ENCODE measurements around the gene PRKG1. TPM values are rescaled to one million over a fixed set of nuclear protein-coding genes. Genes with fewer than 3 reads are reported as not detected.
"Not testable (repeated sequence)": the region's sequence is repeated elsewhere in the genome, so short reads cannot be mapped to it uniquely, and the experiment has no call there.

PRKG1 gene
- polyA plus RNA-seq, 3 donors = 12.9 to 15.4 (median 13.7) TPM

- DNase-seq (ENCODE audit: low read depth in 3 of 3, low spot score in 2 of 3) = no peak
Measured at GRCh38 chr10:51260376-51260775, 186.1 kb downstream of the PRKG1 start.

DNA sequence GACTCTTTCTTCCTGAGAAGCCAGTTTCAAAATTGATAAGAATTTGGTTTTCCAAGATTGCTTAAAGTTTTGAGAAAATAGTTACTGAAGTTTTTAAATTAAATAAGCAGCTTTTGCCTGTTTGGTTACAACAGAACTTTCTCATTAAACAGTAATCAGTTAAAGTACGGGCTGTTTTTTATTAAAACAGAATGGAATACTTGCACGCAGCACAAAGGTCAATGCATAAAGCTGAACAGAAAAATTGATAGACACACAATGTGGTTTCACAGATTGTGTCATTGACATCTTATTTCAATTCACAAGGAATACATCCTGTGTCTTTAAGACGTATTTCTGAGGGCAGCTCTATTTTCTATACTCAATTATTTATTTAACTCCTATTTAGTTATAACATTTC is 192.2 kb downstream of the PRKG1 start:
- no peak for DNase-seq (ENCODE audit: low read depth in 3 of 3, low spot score in 2 of 3)

DNA sequence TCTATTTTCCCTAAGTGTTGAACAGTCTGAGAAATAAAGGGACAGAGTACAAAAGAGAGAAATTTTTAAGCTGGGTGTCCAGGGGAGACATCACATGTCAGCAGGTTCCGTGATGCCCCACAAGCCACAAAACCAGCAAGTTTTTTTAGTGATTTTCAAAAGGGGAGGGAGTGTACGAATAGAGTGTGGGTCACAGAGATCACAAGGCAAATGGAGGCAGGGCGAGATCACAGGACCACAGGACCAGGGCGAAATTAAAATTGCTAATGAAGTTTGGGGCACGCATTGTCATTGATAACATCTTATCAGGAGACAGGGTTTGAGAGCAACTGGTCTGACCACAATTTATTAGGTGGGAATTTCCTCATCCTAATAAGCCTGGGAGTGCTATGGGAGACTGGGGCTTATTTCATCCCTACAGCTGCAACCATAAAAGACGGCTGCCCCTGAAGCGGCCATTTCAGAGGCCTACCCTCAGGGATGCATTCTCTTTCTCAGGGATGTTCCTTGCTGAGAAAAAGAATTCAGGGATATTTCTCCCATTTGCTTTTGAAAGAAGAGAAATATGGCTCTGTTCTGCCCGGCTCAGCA is 193.8 kb downstream of the PRKG1 start:
- not testable (repeated sequence) for DNase-seq (ENCODE audit: low read depth in 3 of 3, low spot score in 2 of 3)

DNA sequence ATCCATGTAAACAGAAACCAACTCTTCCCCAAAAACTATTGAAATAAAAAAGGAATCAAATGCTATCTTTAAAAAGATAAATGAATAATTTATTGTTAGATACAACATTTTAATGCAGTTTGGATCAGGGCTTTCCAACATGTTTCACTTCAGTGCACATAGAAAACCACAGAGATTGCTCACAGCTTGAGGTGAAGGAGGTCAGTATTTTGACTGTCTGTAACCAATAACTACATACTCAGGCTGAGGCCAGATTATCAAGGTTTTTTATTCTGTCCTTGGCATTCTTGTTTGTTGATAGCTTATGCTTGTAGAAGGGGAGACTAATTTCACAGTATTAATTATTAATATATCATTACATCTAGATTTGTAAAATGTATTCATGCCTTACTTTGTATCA is 195.5 kb downstream of the PRKG1 start:
- DNase-seq (ENCODE audit: low read depth in 3 of 3, low spot score in 2 of 3) = no peak

DNA sequence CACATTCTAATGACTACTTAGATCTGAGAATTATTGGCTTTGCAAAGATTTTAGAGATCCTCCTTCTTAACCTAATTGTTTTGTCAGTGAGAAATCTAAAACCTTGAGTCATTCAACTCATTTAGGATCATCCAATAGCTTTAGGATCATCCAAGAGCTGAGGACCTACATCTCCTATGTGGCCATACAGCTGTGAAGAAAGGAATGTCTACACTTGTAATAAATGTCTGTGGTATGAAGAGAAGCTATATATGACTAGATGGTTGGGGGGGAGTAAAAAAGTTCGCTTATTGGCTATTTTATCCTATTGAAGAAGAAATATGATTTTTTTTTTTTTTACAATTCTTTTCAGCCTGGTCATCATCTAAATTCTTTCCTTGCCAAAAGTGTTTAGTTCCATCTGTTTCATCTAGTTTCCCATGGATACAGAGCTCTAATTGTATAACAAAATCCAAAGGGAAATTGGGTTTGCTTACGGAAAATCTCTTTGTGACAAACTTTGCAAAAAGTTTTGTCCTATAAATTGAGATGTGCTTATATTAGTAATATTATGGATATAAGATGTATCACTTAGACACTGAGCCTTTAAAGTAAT is 196.7 kb downstream of the PRKG1 start:
- no peak for DNase-seq (ENCODE audit: low read depth in 3 of 3, low spot score in 2 of 3)

GRCh38 chr10:51272099-51272498 is 197.8 kb downstream of the PRKG1 start:
- DNase-seq (ENCODE audit: low read depth in 3 of 3, low spot score in 2 of 3) = not testable (repeated sequence)

- no peak for DNase-seq (ENCODE audit: low read depth in 3 of 3, low spot score in 2 of 3)
Measured at GRCh38 chr10:51272555-51272954, 198.3 kb downstream of the PRKG1 start.

- DNase-seq (ENCODE audit: low read depth in 3 of 3, low spot score in 2 of 3) = no peak
Measured at GRCh38 chr10:51273574-51273973, 199.3 kb downstream of the PRKG1 start.

DNA sequence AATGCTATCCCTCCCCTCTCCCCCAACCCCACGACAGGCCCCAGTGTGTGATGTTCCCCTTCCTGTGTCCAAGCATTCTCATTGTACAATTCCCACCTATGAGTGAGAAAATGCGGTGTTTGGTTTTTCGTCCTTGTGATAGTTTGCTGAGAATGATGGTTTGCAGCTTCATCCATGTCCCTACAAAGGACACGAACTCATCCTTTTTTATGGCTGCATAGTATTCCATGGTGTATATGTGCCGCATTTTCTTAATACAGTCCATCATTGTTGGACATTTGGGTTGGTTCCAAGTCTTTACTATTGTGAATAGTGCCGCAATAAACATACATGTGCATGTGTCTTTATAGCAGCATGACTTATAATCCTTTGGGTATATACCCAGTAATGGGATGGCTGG is 201.8 kb downstream of the PRKG1 start:
- DNase-seq (ENCODE audit: low read depth in 3 of 3, low spot score in 2 of 3) = not testable (repeated sequence)

DNA sequence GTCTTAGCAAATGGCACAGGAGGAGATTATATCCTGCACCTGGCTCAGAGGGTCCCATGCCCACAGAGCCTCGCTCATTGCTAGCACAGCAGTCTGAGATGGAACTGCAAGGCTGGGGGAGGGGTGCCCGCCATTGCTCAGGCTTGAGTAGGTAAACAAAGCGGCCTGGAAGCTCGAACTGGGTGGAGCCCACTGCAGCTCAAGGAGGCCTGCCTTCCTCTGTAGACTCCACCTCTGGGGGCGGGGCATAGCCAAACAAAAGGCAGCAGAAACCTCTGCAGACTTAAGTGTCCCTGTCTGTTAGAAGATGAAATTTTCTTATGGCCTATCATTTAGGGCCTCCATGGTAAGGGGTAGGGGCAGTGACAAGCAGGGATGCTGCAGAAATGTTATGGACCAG is 207.1 kb downstream of the PRKG1 start:
- DNase-seq (ENCODE audit: low read depth in 3 of 3, low spot score in 2 of 3) = not testable (repeated sequence)

GRCh38 chr10:51285601-51286000 is 211.3 kb downstream of the PRKG1 start:
- DNase-seq (ENCODE audit: low read depth in 3 of 3, low spot score in 2 of 3) = peak in 1 of 3 donors; percentile 24

- no peak for DNase-seq (ENCODE audit: low read depth in 3 of 3, low spot score in 2 of 3)
Measured at GRCh38 chr10:51288511-51288910, 214.2 kb downstream of the PRKG1 start.

GRCh38 chr10:51289519-51289918 is 215.2 kb downstream of the PRKG1 start:
- DNase-seq (ENCODE audit: low read depth in 3 of 3, low spot score in 2 of 3) = no peak

GRCh38 chr10:51291961-51292360 is 217.7 kb downstream of the PRKG1 start:
- DNase-seq (ENCODE audit: low read depth in 3 of 3, low spot score in 2 of 3) = no peak

- DNase-seq (ENCODE audit: low read depth in 3 of 3, low spot score in 2 of 3) = no peak
Measured at GRCh38 chr10:51297438-51297837, 223.2 kb downstream of the PRKG1 start.

- DNase-seq (ENCODE audit: low read depth in 3 of 3, low spot score in 2 of 3) = no peak
Measured at GRCh38 chr10:51300617-51301304, 226.5 kb downstream of the PRKG1 start.

GRCh38 chr10:51301644-51302043 is 227.4 kb downstream of the PRKG1 start:
- DNase-seq (ENCODE audit: low read depth in 3 of 3, low spot score in 2 of 3) = no peak

DNA sequence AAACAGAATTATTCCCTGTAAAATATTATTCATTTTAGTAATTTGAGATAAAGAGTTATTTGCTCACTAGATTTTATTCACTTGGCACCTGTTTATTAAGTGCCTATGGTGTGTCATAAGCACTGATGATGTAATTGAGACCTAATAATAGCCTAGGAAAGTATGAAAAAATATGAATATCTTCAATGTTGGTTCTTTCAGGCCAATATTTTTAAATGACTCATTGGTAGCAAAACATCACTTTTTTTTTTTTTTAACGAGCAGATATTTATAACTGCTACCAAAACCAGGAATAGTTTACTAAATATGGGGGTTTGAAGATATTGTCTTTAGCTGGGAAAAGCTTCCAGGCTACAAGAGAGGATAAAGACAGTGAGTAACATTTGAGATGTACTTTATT is 228.0 kb downstream of the PRKG1 start:
- DNase-seq (ENCODE audit: low read depth in 3 of 3, low spot score in 2 of 3) = no peak

GRCh38 chr10:51308116-51308515 is 233.8 kb downstream of the PRKG1 start:
- DNase-seq (ENCODE audit: low read depth in 3 of 3, low spot score in 2 of 3) = no peak

DNA sequence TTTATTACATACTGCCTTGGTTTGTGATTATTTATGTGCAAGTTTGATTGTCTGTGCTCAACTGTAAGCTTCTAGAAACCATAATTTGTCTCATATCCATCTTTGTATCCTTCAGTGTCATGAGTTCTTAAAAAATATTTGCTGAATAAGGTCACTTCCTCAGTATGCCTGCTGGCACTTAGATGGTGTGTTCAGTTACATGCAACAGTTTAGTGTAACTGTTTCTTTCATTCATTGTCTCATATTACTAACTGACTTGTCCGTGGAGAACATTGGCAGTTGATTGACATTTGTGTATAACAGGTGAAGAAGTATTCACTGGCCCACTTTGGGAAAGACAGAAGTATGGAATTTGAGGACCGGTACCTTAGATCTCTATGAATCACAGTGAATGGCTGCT is 236.9 kb downstream of the PRKG1 start:
- DNase-seq (ENCODE audit: low read depth in 3 of 3, low spot score in 2 of 3) = no peak

GRCh38 chr10:51312817-51313216 is 238.5 kb downstream of the PRKG1 start:
- no peak for DNase-seq (ENCODE audit: low read depth in 3 of 3, low spot score in 2 of 3)

DNA sequence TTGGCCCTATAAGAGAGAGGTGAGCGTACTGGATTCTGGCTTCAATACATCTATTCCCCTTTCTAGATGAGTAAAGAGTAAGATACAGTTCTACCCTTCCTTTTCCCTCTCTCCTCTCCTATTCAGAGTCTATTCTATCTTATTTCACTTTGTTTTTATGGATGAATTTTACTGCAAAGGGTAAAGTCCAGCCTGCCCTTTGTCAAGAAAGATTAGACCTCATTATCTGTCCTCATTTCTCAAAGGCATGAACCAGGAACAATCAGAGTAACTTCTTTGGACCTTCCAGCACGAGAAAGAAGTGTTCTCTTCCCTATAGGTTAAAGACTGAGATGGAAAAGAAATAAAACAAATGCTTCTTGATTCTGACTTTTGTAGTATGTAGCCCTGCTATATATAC is 239.0 kb downstream of the PRKG1 start:
- DNase-seq (ENCODE audit: low read depth in 3 of 3, low spot score in 2 of 3) = no peak

All from right renal cortex interstitium (tissue), 3 donors.